ENCODE results near the gene ABHD12.
"Not testable (repeated sequence)": the region's sequence is repeated elsewhere in the genome, so short reads cannot be mapped to it uniquely, and the experiment has no call there.

ABHD12 gene

GRCh38 chr20:25260770-25261437, 129.7 kb downstream of the ABHD12 start:
- WGBS (ENCODE audit: extremely low coverage, insufficient coverage, low lambda C conversion rate) = no CpG with 5 or more reads among the region's 16 CpGs
- not testable (repeated sequence) for H2AK5ac ChIP-seq (ENCODE audit: low read length); H3K23ac ChIP-seq (ENCODE audit: low read length); H2BK5ac ChIP-seq (ENCODE audit: low read length); H4K5ac ChIP-seq (ENCODE audit: low read length); H3K18ac ChIP-seq (ENCODE audit: low read length); H3K9ac ChIP-seq (ENCODE audit: low read length); H3K4me2 ChIP-seq (ENCODE audit: low read length); H3K4me1 ChIP-seq (ENCODE audit: control insufficient read depth, low read depth, low read length); H4K8ac ChIP-seq (ENCODE audit: low read depth, low read length); H3K36me3 ChIP-seq (ENCODE audit: control insufficient read depth, insufficient read depth, low read length); H3K4ac ChIP-seq (ENCODE audit: low read depth, low read length); DNase-seq; H2BK15ac ChIP-seq (replicated peaks; ENCODE audit: low read depth); H3K79me2 ChIP-seq (ENCODE audit: control insufficient read depth, insufficient read depth, low read length); H3K4me3 ChIP-seq (ENCODE audit: low read length); H3K56ac ChIP-seq (ENCODE audit: low read length); H2BK120ac ChIP-seq (ENCODE audit: low read depth, low read length); H3K27ac ChIP-seq (ENCODE audit: low read depth, low read length); H3K27me3 ChIP-seq (ENCODE audit: insufficient read depth, low read length, poor library complexity)
- peaks cover 15% of the 10 kb centered on the region for H3K79me1 ChIP-seq (ENCODE audit: low read length)

DNA sequence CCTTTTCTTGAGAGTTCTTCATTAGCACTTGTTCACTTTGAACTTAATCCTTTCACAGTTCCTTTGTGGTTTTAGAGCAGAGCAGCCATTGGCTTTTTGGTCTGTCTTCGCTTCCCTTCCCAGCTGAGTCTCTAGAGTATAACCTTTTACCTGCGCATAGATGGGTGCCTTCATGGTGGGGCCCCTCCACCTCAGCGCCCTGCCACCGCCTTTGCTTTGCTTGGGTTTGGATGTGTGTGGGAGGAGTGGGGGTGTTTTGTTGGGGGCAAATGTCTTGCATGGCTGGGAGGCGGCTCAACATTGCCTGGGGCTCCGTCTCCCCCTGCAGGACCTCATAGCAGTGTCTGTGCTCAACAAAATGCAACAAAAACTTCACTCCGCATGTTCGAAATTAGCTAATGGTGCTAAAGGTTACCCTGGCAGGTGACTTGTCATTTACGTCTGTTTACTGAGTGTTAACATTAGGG, 130.8 kb downstream of the ABHD12 start:
- H3K9ac ChIP-seq (ENCODE audit: low read length) = no peak overlapping the region
- no peak overlapping the region for H3K4ac ChIP-seq (ENCODE audit: low read depth, low read length)
- no peak overlapping the region for H4K5ac ChIP-seq (ENCODE audit: low read length)
- no peak overlapping the region for H3K4me2 ChIP-seq (ENCODE audit: low read length)
- no peak overlapping the region for H3K18ac ChIP-seq (ENCODE audit: low read length)
- H3K4me1 ChIP-seq (ENCODE audit: control insufficient read depth, low read depth, low read length) = peaks cover 2% of the 10 kb centered on the region
- H3K27me3 ChIP-seq (ENCODE audit: insufficient read depth, low read length, poor library complexity) = no peaks in the 10 kb centered on the region
- H3K27ac ChIP-seq (ENCODE audit: low read depth, low read length) = no peak overlapping the region
- H2BK5ac ChIP-seq (ENCODE audit: low read length) = no peak overlapping the region
- peaks cover 20% of the 10 kb centered on the region for H3K79me1 ChIP-seq (ENCODE audit: low read length)
- no peak overlapping the region for H3K23ac ChIP-seq (ENCODE audit: low read length)
- H3K4me3 ChIP-seq (ENCODE audit: low read length) = no peak overlapping the region
- no peak overlapping the region for H4K8ac ChIP-seq (ENCODE audit: low read depth, low read length)
- H3K79me2 ChIP-seq (ENCODE audit: control insufficient read depth, insufficient read depth, low read length) = peaks cover 6% of the 10 kb centered on the region
- DNase-seq = no peak
- no peak overlapping the region for H2BK15ac ChIP-seq (replicated peaks; ENCODE audit: low read depth)
- no peak overlapping the region for H3K56ac ChIP-seq (ENCODE audit: low read length)
- no CpG with 5 or more reads among the region's 9 CpGs for WGBS (ENCODE audit: extremely low coverage, insufficient coverage, low lambda C conversion rate)
- H2AK5ac ChIP-seq (ENCODE audit: low read length) = no peak overlapping the region
- H3K36me3 ChIP-seq (ENCODE audit: control insufficient read depth, insufficient read depth, low read length) = peaks cover 2% of the 10 kb centered on the region
- H2BK120ac ChIP-seq (ENCODE audit: low read depth, low read length) = no peak overlapping the region

GRCh38 chr20:25259358-25259757, 131.3 kb downstream of the ABHD12 start:
- Histone ChIP-seq H3K18ac (ENCODE audit: low read length) (no peak overlapping the region), H3K23ac (ENCODE audit: low read length) (no peak overlapping the region), H2BK5ac (ENCODE audit: low read length) (no peak overlapping the region), H4K5ac (ENCODE audit: low read length) (no peak overlapping the region), H3K56ac (ENCODE audit: low read length) (no peak overlapping the region), H2BK15ac (replicated peaks; ENCODE audit: low read depth) (no peak overlapping the region), H2BK120ac (ENCODE audit: low read depth, low read length) (no peak overlapping the region), H3K79me2 (ENCODE audit: control insufficient read depth, insufficient read depth, low read length) (peaks cover 6% of the 10 kb centered on the region), H3K4ac (ENCODE audit: low read depth, low read length) (no peak overlapping the region), H3K4me2 (ENCODE audit: low read length) (no peak overlapping the region), H3K27ac (ENCODE audit: low read depth, low read length) (no peak overlapping the region), H3K27me3 (ENCODE audit: insufficient read depth, low read length, poor library complexity) (no peaks in the 10 kb centered on the region), H2AK5ac (ENCODE audit: low read length) (no peak overlapping the region), H3K4me3 (ENCODE audit: low read length) (no peak overlapping the region), H4K8ac (ENCODE audit: low read depth, low read length) (no peak overlapping the region), H3K79me1 (ENCODE audit: low read length) (peaks cover 20% of the 10 kb centered on the region), H3K9ac (ENCODE audit: low read length) (no peak overlapping the region), H3K4me1 (ENCODE audit: control insufficient read depth, low read depth, low read length) (peaks cover 2% of the 10 kb centered on the region), H3K36me3 (ENCODE audit: control insufficient read depth, insufficient read depth, low read length) (peaks cover 2% of the 10 kb centered on the region)
- WGBS (ENCODE audit: extremely low coverage, insufficient coverage, low lambda C conversion rate) = no CpG with 5 or more reads among the region's 12 CpGs
- DNase-seq = no peak

- H3K4me1 ChIP-seq (ENCODE audit: control insufficient read depth, low read depth, low read length) = peaks cover 2% of the 10 kb centered on the region
- peaks cover 2% of the 10 kb centered on the region for H3K36me3 ChIP-seq (ENCODE audit: control insufficient read depth, insufficient read depth, low read length)
- H3K4me2 ChIP-seq (ENCODE audit: low read length) = no peak overlapping the region
- H3K27me3 ChIP-seq (ENCODE audit: insufficient read depth, low read length, poor library complexity) = no peaks in the 10 kb centered on the region
- H2BK5ac ChIP-seq (ENCODE audit: low read length) = no peak overlapping the region
- no peak overlapping the region for H3K4ac ChIP-seq (ENCODE audit: low read depth, low read length)
- H3K56ac ChIP-seq (ENCODE audit: low read length) = no peak overlapping the region
- H2BK15ac ChIP-seq (replicated peaks; ENCODE audit: low read depth) = no peak overlapping the region
- H3K23ac ChIP-seq (ENCODE audit: low read length) = no peak overlapping the region
- H3K4me3 ChIP-seq (ENCODE audit: low read length) = no peak overlapping the region
- no peak overlapping the region for H4K5ac ChIP-seq (ENCODE audit: low read length)
- H3K18ac ChIP-seq (ENCODE audit: low read length) = no peak overlapping the region
- H4K8ac ChIP-seq (ENCODE audit: low read depth, low read length) = no peak overlapping the region
- H3K79me2 ChIP-seq (ENCODE audit: control insufficient read depth, insufficient read depth, low read length) = peaks cover 6% of the 10 kb centered on the region
- no peak overlapping the region for H3K27ac ChIP-seq (ENCODE audit: low read depth, low read length)
- WGBS (ENCODE audit: extremely low coverage, insufficient coverage, low lambda C conversion rate) = no CpG with 5 or more reads among the region's 4 CpGs
- H3K79me1 ChIP-seq (ENCODE audit: low read length) = peaks cover 20% of the 10 kb centered on the region
- no peak for DNase-seq
- H2BK120ac ChIP-seq (ENCODE audit: low read depth, low read length) = no peak overlapping the region
- H3K9ac ChIP-seq (ENCODE audit: low read length) = no peak overlapping the region
- H2AK5ac ChIP-seq (ENCODE audit: low read length) = no peak overlapping the region
Observed at GRCh38 chr20:25258828-25259227, 131.8 kb downstream of the ABHD12 start.

DNA sequence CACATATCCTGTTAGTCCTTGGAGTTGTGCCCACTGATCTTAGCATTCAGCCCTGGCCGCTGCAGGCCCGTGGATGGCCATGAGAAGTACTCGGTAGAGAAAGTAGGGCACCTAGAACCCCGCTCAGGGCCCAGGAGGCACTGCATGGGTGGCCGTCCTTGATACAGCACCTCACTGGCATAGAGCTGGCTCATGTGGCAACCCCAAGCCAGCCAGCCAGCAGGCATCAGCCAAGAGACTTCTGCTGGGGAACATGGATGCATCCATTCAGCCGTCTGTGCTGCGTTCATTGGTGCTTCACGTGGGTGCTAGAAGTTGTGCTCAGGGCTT, 132.2 kb downstream of the ABHD12 start:
- no peak overlapping the region for H3K56ac ChIP-seq (ENCODE audit: low read length)
- H3K27ac ChIP-seq (ENCODE audit: low read depth, low read length) = no peak overlapping the region
- no peak overlapping the region for H2BK15ac ChIP-seq (replicated peaks; ENCODE audit: low read depth)
- no peak overlapping the region for H2AK5ac ChIP-seq (ENCODE audit: low read length)
- H3K4me2 ChIP-seq (ENCODE audit: low read length) = no peak overlapping the region
- peaks cover 2% of the 10 kb centered on the region for H3K36me3 ChIP-seq (ENCODE audit: control insufficient read depth, insufficient read depth, low read length)
- H3K9ac ChIP-seq (ENCODE audit: low read length) = no peak overlapping the region
- no peak for DNase-seq
- H3K23ac ChIP-seq (ENCODE audit: low read length) = no peak overlapping the region
- no peak overlapping the region for H3K4me3 ChIP-seq (ENCODE audit: low read length)
- WGBS (ENCODE audit: extremely low coverage, insufficient coverage, low lambda C conversion rate) = no CpG with 5 or more reads among the region's 8 CpGs
- H3K18ac ChIP-seq (ENCODE audit: low read length) = no peak overlapping the region
- H3K79me2 ChIP-seq (ENCODE audit: control insufficient read depth, insufficient read depth, low read length) = peaks cover 6% of the 10 kb centered on the region
- no peak overlapping the region for H4K8ac ChIP-seq (ENCODE audit: low read depth, low read length)
- no peak overlapping the region for H2BK120ac ChIP-seq (ENCODE audit: low read depth, low read length)
- no peak overlapping the region for H2BK5ac ChIP-seq (ENCODE audit: low read length)
- H3K27me3 ChIP-seq (ENCODE audit: insufficient read depth, low read length, poor library complexity) = no peaks in the 10 kb centered on the region
- peaks cover 2% of the 10 kb centered on the region for H3K4me1 ChIP-seq (ENCODE audit: control insufficient read depth, low read depth, low read length)
- H3K79me1 ChIP-seq (ENCODE audit: low read length) = peaks cover 22% of the 10 kb centered on the region
- H3K4ac ChIP-seq (ENCODE audit: low read depth, low read length) = no peak overlapping the region
- H4K5ac ChIP-seq (ENCODE audit: low read length) = no peak overlapping the region
